GM20431 (cell line): ENCODE results near the gene HBE1.
"Not testable (repeated sequence)": the region's sequence is repeated elsewhere in the genome, so short reads cannot be mapped to it uniquely, and the experiment has no call there.

Source experiments
- in situ Hi-C: fragments of 300-500 bp; cut with MseI, MboI; formaldehyde crosslinking; loops from one replicate; pipeline ENCODE4 v1.15.0; 2020; ENCODE audit warnings: low sequenced_read_pairs; ENCODE audit not compliant: unreplicated experiment

The HBE1 gene

GRCh38 chr11:5269715-5270147 is at the start of gene HBE1:
Gene HBE1 (minus strand): TSS chr11:5269945. CDS start chr11:5269890, 55 bp downstream.
- in situ Hi-C loops: no loop called here

DNA sequence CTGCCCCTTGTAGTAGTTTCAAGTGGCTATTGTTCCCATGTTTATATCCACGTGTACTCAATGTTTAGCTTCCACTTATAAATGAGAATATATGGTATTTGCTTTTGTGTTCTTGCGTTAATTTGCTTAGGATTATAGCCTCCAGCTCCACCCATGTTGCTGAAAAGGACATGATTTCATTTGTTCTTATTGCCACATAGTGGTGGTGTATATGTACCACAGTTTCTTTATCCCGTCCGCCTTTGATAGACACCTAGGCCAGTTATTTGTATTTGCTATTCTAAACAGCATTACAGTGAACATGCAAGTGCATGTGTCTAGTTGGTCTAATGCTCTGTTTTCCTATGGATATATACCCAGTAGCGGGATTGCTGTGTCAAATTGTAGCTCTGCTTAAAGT is 47.5 kb upstream of the HBE1 start:
- in situ Hi-C loops: no loop called here

DNA sequence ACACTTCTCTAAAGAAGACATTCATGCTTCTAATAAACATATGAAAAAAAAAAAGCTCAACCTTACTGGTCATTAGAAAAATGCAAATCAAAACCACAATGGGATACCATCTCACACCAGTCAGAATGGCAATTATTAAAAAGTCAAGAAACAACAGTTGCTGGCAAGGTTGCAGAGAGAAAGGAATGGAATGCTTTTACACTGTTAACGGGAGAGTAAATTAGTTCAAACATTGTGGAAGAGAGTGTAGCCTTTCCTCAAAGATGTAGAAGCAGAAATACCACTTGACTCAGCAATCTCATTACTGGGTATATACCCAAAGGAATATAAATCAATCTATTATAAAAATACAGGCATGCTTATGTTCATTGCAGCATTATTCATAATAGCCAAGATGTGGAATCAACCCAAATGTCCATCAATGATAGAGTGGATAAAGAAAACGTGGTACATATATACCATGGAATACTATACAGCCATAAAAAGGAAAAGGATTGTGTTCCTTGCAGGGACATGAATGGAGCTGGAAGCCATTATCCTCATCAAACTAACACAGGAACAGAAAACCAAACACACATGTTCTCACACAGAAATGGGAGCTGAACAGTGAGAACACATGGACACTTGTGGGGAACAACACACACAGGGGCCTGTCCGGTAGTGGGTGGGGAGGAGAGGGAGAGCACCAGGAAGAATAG is 43.7 kb upstream of the HBE1 start:
- in situ Hi-C loops: not testable (repeated sequence)

GRCh38 chr11:5310423-5310822 is 40.7 kb upstream of the HBE1 start:
- in situ Hi-C loops: no loop called here

GRCh38 chr11:5307256-5308019 is 37.7 kb upstream of the HBE1 start:
- in situ Hi-C loops: no loop called here

GRCh38 chr11:5304046-5304445 is 34.3 kb upstream of the HBE1 start:
- in situ Hi-C loops: no loop called here

DNA sequence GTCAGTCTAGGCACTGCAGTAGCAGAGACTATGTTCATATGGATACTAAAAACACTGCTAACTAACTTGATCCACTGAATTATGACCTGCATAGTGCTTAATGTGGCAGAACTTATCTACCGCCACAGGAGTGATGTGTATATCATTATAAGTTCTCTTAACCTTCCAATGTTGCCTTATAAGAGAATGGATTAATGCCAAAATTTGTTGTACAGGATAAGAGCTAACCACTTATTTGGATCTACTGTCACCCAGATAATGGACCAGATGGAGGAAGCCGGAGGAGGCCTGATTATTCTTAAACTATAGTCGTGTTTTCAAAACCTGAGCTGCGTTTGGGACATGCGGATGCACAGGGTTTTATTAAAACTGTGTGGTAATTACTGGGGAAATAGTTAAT is 33.9 kb upstream of the HBE1 start:
- in situ Hi-C loops: no loop called here

- in situ Hi-C loops: no loop called here
Measured at GRCh38 chr11:5301846-5302245, 32.1 kb upstream of the HBE1 start, which contains the start of gene OR51B4. Gene OR51B4 (minus strand): TSS chr11:5301946. CDS start chr11:5301946, 0 bp downstream.

GRCh38 chr11:5300251-5300650 is 30.5 kb upstream of the HBE1 start:
- in situ Hi-C loops: no loop called here

DNA sequence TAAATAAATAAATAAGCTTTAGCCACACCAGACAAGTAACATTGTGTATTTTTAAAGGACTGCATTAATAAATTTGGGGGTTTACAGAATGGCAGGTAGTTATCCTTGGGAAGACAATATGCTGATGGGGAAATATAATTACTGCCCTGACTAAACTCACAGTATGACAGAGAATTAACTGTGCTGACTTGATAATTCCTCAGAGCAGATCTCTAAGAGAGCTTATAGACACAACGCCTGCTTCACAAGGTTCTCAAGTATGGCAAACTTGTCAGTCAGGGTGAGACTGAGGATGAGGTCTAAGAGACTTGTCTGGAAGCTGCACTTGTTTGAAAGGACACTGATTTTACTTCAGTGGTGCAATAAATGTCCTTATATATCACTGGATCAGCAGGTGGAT is 28.7 kb upstream of the HBE1 start:
- in situ Hi-C loops: no loop called here

GRCh38 chr11:5297721-5298323 is 28.1 kb upstream of the HBE1 start:
- in situ Hi-C loops: no loop called here

DNA sequence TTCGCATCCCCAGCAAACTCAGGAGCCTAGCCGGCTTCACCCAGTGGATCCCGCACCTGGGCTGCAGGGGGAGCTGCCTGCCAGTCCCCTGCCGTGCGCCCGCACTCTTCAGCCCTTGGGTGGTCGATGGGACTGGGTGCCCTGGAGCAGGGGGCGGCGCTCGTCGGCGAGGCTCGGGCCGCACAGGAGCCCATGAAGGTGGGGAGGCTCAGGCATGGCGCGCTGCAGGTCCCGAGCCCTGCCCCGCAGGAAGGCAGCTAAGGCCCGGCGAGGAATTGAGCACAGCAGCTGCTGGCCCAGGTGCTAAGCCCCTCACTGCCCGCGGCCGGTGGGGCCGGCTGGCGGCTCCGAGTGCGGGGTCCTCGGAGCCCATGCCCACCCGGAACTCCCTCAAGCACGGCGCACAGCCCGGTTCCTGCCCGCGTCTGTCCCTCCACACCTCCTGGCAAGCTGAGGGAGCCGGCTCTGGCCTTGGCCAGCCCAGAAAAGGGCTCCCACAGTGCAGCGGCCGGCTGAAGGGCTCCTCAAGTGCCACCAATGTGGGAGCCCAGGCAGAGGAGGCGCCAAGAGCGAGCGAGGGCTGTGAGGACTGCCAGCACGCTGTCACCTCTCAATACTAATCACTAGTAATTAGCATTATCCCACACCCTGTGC is 24.7 kb upstream of the HBE1 start:
- in situ Hi-C loops: not testable (repeated sequence)

- in situ Hi-C loops: no loop called here
Measured at GRCh38 chr11:5293028-5293427, 23.3 kb upstream of the HBE1 start.

GRCh38 chr11:5291207-5291838 is 21.6 kb upstream of the HBE1 start:
- in situ Hi-C loops: no loop called here

DNA sequence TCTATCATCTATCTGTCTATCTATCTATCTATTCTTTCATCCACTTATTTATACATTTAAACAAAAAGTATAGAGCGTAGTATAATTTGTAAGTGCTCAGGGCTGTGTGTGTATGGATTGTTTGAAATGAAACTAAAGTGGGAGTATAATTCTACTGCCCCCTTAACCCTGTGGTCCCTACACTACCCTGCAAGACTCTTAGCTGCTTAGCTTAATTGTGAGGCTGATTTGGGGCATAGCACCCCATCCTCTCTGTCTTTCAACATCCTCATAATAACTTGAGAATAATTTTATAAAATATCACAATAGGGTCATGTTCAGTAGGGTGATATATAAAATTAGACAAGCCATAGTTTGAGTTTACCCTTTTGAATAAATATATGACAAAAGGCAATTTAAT is 20.4 kb upstream of the HBE1 start:
- in situ Hi-C loops: no loop called here

GRCh38 chr11:5289696-5290095 is 20.0 kb upstream of the HBE1 start:
- in situ Hi-C loops: no loop called here

- in situ Hi-C loops: no loop called here
Measured at GRCh38 chr11:5288906-5289550, 19.3 kb upstream of the HBE1 start.

- in situ Hi-C loops: no loop called here
Measured at GRCh38 chr11:5288108-5288905, 18.6 kb upstream of the HBE1 start.

DNA sequence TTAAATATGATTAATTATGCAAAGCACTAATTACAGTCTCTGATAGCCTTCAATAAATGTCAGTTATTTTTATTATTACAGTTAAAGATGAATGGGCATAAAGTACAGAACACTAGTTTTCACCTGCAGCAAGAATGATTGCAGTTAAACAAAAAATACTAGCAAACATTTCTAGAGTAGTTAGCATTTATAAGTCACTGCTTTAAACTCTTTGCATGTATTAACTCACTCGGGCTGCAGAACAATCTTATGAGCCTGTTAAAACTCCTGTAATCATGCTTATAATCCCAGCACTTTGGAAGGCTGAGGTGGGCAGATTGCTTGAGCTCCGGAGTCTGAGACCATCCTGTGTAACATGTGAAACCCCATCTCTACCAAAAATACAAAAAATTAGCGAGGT is 17.2 kb upstream of the HBE1 start:
- in situ Hi-C loops: no loop called here
